ENCODE measurements around the gene PTPRE.

The PTPRE gene

DNA sequence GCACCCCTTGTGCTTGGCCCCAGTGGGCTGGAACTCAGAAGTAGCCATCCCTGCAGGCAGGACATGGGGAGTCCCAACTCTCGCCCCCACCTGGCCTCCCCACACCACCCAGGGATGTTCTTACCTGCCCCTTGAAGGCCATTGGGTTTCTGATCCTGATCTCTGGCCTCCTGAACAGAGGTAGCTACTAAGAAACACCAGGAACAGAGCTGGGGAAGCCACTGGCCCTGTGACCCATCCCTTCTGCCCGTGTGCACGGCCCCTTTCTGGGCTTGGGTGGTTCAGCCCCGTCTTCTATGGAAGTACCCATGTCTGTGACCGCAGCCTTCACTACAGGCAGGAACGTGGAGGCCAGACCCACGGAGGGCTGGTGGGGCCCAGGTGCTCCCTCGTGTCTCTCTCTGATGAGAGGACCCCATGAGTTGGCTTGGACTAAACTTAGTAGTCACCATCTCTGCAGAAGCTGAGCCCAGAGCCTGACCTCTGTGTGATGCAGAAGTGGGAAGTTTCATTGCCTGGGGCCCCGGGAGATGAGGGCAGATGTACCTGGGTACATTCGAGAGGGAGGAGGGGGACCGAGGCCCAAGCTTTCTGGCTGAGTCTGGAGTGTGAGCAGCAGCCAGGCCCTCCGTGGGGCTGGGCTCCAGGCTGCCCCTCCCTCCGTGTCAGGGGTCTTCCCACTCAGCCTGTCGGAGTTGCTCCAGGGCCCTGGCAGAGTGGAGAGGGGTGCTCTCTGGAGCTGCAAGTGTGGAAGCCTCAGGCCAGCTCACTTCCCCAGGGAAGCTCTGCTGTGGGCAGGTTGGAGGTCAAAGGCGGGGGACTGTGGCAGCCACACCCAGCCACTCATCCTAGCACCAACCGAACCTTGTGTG lies 138.3 kb downstream of the PTPRE start:
- peak overlapping the region; percentile 37 for H3K4me3 Mint-ChIP-seq
- H3K9me3 Mint-ChIP-seq: no peaks in the 10 kb centered on the region
- H3K27me3 Mint-ChIP-seq: no peaks in the 10 kb centered on the region
- peaks cover 48% of the 10 kb centered on the region for H3K4me1 Mint-ChIP-seq
- ATAC-seq (replicated peaks; ENCODE audit: extremely low read depth, poor library complexity, severe bottlenecking): no peak
- H3K36me3 Mint-ChIP-seq (ENCODE audit: insufficient read depth): peaks cover 35% of the 10 kb centered on the region
- DNase-seq (ENCODE audit: low spot score in 2 of 2): no peak
- peak overlapping the region; percentile 99 for H3K27ac Mint-ChIP-seq (ENCODE audit: low read depth)

DNA sequence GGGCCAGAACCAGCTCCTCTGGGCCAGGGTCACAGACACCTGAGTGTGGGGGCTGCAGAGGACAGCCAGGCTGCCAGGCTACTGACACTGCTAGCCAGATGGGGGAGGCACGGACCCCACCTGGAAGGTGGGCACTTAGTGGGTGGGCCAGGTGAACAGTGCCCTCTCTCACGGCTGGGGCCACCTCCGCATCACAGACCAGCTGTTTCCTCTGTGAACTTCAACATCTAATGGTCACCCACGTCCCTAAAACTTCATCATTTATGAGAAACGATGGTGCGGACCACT lies 138.9 kb downstream of the PTPRE start:
- Mint-ChIP-seq H3K4me3 (no peak overlapping the region), H3K27me3 (no peaks in the 10 kb centered on the region), H3K27ac (ENCODE audit: low read depth) (peak overlapping the region; percentile 99), H3K9me3 (no peaks in the 10 kb centered on the region), H3K4me1 (peaks cover 53% of the 10 kb centered on the region), H3K36me3 (ENCODE audit: insufficient read depth) (peaks cover 40% of the 10 kb centered on the region)
- DNase-seq (ENCODE audit: low spot score in 2 of 2) (no peak), ATAC-seq (replicated peaks; ENCODE audit: extremely low read depth, poor library complexity, severe bottlenecking) (no peak)

DNA sequence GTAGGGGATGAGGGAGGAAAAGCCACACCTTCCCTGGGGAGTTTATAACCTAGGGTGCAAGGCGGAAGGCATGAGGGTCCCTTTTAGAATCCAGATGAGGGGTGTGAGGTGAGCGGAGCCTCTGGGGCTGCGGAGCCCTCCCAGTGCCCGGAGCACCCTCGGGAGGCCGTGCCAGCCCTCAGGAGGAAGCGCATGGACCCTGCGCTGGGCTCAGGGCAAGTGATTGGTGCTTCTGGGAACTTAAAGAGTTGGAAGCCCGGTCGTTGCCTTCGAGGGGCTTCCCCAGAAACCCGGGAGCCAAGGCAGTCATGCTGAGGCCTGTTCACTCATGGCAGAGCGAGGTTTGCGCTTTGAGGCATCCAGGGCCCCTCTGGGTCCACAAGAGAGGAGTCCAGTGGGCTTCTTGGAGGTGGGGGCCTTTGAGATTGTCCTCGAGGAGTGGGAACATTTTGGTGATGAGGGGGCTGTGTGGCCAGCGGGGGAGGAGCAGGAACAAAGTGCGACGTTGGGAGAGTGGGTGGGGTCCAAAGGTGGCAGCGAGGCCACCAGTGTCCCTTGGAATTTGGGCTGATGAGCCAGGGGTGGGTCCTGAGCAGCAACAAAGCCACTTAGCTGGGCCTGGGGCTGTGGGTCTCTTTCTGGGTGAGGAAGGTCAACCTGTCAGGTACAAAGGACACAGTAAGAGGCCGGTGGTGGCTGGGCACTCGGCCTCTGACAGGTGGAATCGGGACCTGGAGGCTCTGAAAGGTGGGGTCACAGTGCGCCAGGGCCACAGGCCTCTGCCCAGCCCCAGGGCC lies 139.5 kb downstream of the PTPRE start:
- Mint-ChIP-seq H3K4me1 (peaks cover 59% of the 10 kb centered on the region), H3K36me3 (ENCODE audit: insufficient read depth) (peaks cover 44% of the 10 kb centered on the region), H3K27ac (ENCODE audit: low read depth) (peak overlapping the region; percentile 99), H3K4me3 (peak overlapping the region; percentile 64), H3K27me3 (no peaks in the 10 kb centered on the region), H3K9me3 (no peaks in the 10 kb centered on the region)
- DNase-seq (ENCODE audit: low spot score in 2 of 2) (no peak), ATAC-seq (replicated peaks; ENCODE audit: extremely low read depth, poor library complexity, severe bottlenecking) (no peak)

DNA sequence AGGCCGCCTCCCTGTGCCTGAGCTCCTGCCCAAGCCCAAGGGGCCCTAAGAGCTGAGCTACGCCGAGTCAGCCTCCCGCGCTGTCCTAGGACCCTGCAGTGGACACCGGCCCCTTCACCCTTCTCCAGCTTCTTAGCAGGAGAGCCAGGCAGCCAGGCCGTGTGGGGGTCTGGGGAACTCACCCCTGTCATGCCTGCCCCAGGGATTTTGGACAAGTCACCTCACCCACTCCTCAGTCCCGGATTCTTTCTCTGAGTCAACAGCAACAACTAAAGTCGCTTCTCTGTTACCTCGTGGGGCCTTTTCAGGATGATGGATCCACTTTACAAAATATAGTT lies 140.0 kb downstream of the PTPRE start:
- ATAC-seq (replicated peaks; ENCODE audit: extremely low read depth, poor library complexity, severe bottlenecking) (no peak), DNase-seq (ENCODE audit: low spot score in 2 of 2) (no peak)
- Mint-ChIP-seq H3K36me3 (ENCODE audit: insufficient read depth) (peaks cover 49% of the 10 kb centered on the region), H3K9me3 (no peaks in the 10 kb centered on the region), H3K4me3 (peak overlapping the region; percentile 94), H3K4me1 (peaks cover 63% of the 10 kb centered on the region), H3K27me3 (no peaks in the 10 kb centered on the region), H3K27ac (ENCODE audit: low read depth) (peak overlapping the region; percentile 99)

DNA sequence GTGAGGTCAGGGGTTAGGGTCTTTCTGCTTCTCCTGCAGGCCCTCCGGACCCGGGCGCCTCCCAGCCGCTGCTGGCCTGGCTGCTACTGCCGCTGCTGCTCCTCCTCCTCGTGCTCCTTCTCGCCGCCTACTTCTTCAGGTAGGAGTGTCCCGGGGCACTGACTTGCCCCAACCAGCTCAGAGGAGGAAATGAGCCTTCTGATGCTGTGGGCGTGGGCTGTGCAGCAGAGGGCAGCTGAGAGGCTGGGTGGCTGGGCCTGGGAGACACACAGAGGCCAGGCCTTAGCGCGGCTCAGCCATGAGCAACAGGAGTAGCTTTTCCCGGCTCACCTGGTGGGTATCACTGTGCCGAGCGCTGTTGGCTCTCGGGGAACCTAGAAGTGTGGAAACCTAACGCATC lies 140.4 kb downstream of the PTPRE start:
- Mint-ChIP-seq H3K27ac (ENCODE audit: low read depth) (peak overlapping the region; percentile 99), H3K36me3 (ENCODE audit: insufficient read depth) (peaks cover 49% of the 10 kb centered on the region), H3K9me3 (no peaks in the 10 kb centered on the region), H3K4me1 (peaks cover 63% of the 10 kb centered on the region), H3K27me3 (no peaks in the 10 kb centered on the region), H3K4me3 (peak overlapping the region; percentile 94)
- DNase-seq (ENCODE audit: low spot score in 2 of 2): peak; percentile 67 to 80
- ATAC-seq (replicated peaks; ENCODE audit: extremely low read depth, poor library complexity, severe bottlenecking): peak; percentile 90

DNA sequence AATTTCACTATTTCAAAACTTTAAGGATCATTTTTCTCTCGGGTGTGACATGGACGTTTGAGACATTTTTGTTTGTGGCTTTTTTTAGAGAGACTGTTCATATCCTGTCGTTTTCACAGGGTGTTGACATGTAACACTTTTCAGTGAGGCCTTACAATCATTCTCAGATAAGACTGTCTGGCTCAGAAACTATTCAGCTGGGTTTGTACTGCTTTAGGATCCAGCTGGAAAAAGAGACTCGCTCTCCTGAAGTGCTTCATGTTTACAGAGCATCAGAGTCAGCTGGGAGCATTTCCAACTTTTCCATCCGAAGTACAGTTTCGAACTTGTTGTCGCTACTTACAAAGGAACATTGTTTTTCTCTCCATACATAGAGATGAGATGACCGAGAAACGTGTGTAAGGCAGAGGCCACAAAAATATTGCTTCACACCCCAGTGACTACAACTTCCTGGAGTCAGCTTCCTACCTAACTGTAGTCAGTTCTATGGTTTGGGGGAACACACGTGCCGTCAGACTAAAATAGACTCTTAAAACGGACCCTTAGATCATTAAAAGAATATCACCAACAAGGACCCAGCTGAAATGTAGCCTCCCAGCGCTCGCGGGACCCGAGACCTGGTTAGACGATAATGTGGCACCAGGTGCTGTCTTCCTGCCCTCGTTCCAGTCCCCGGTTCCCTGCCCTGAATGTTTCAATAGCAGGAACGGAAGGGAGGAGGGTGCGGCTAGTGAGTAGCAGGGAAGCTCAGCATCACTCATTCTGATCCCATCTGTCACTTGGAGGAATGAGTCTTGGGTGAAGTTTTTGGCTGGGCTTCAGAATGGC lies 141.3 kb downstream of the PTPRE start:
- ATAC-seq (replicated peaks; ENCODE audit: extremely low read depth, poor library complexity, severe bottlenecking): peak; percentile 79
- Mint-ChIP-seq H3K27me3 (no peaks in the 10 kb centered on the region), H3K4me3 (peak overlapping the region; percentile 94), H3K9me3 (no peaks in the 10 kb centered on the region), H3K36me3 (ENCODE audit: insufficient read depth) (peaks cover 57% of the 10 kb centered on the region), H3K4me1 (peaks cover 64% of the 10 kb centered on the region), H3K27ac (ENCODE audit: low read depth) (peak overlapping the region; percentile 99)
- DNase-seq (ENCODE audit: low spot score in 2 of 2): peak in 1 of 2 donors; percentile 60

DNA sequence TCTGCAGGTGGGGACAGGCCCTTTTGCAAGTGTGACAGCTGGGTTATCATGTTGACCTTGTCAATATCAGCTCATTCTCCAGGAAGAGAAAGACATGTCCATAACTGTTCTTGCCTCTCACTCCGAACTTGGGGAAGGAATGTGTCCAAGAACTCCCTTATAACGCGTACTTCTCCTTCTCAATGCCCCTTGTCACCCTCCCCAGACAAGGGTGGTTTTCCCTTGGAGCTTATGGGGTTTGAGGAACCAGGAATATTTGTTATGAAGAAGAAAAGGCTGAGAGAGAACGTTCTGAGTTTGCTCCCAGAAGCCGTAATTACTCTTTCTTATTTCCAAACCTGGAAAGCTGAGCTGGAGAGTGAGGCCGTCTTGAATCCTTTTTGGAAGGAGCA lies 141.9 kb downstream of the PTPRE start:
- ATAC-seq (replicated peaks; ENCODE audit: extremely low read depth, poor library complexity, severe bottlenecking): no peak
- Mint-ChIP-seq H3K27ac (ENCODE audit: low read depth) (peak overlapping the region; percentile 99), H3K27me3 (no peaks in the 10 kb centered on the region), H3K4me1 (peaks cover 64% of the 10 kb centered on the region), H3K9me3 (no peaks in the 10 kb centered on the region), H3K4me3 (peak overlapping the region; percentile 94), H3K36me3 (ENCODE audit: insufficient read depth) (peaks cover 57% of the 10 kb centered on the region)
- no peak for DNase-seq (ENCODE audit: low spot score in 2 of 2)

DNA sequence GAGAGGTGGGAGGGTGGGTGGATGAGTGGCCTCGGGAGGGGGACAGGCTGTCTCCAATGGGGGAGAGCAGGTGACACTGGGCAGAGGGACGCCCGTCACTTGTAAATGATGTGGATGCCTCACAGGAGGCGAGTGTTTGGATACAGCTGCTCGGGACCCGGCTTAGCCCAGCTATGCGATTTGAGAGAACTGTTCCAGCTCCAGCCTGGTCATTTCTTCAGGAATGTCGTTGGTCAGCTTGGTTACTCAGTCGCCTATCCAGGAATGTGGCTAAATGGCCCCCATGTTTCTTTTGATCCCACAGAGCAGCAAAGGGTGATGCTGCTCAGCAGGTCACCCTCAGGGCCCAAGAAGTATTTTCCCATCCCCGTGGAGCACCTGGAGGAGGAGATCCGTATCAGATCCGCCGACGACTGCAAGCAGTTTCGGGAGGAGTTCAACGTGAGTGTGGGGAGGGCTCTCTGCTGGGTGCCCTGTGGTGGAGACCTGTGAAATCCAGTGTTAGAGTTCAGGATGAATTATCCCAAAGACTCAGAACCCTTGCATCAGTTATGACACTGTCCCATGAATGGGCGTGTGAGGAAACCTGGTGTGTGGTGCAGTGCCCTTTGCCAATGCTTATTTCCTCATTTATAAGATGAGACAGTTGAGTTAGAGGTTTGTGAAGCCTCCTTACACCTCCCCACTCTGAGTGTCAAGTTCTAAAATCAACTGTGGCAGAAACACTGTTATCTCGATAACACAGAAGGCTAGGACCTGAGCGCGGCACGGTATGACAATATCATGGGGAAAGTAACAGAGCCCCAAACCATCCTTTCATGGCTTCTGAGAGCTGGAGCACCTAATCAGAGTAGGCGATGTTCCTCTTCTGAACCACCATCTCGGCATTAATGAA lies 142.6 kb downstream of the PTPRE start:
- no peak for DNase-seq (ENCODE audit: low spot score in 2 of 2)
- ATAC-seq (replicated peaks; ENCODE audit: extremely low read depth, poor library complexity, severe bottlenecking): no peak
- Mint-ChIP-seq H3K4me1 (peaks cover 64% of the 10 kb centered on the region), H3K27ac (ENCODE audit: low read depth) (peak overlapping the region; percentile 99), H3K36me3 (ENCODE audit: insufficient read depth) (peaks cover 61% of the 10 kb centered on the region), H3K9me3 (no peaks in the 10 kb centered on the region), H3K4me3 (peak overlapping the region; percentile 94), H3K27me3 (no peaks in the 10 kb centered on the region)

DNA sequence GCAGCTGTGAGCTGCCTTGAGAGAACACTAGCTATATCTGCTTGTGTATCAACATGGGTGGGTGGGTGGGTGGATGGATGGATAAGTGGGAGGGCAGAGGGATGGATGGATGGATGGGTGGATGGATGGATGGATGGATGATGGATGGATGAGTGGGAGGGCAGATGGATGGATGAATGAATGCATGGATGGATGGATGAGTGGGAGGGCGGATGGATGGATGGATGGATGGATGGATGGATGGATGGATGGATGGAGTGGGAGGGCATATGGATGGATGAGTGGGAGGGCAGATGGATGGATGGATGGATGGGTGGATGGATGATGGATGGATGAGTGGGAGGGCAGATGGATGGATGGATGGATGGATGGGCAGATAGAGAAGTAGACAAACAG lies 143.2 kb downstream of the PTPRE start:
- ATAC-seq (replicated peaks; ENCODE audit: extremely low read depth, poor library complexity, severe bottlenecking) (no peak), DNase-seq (ENCODE audit: low spot score in 2 of 2) (no peak)
- H3K27ac Mint-ChIP-seq (ENCODE audit: low read depth): peak overlapping the region; percentile 81
- no peaks in the 10 kb centered on the region for H3K9me3 Mint-ChIP-seq
- H3K36me3 Mint-ChIP-seq (ENCODE audit: insufficient read depth): peaks cover 67% of the 10 kb centered on the region
- H3K4me1 Mint-ChIP-seq: peaks cover 68% of the 10 kb centered on the region
- no peaks in the 10 kb centered on the region for H3K27me3 Mint-ChIP-seq
- peak overlapping the region; percentile 94 for H3K4me3 Mint-ChIP-seq

DNA sequence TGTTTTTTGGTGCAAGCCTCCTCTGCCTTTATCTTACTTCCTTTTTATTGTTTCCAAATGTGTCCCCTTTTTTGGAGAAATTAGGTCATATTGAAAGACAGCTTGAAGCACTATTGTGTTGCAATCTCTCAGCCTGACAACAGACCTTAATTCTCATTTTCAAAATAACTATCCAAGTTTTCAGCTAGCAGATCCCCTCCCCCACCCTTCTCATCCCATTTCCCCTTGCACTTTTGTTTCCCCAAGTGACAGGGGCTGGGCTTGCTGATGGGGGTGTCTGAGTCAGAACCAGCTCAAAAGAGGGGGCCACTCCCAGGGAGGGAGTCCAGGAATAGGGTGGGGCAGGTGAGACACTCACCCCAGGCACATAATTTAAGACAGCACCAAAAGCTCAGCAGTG lies 144.0 kb downstream of the PTPRE start:
- H3K36me3 Mint-ChIP-seq (ENCODE audit: insufficient read depth): peaks cover 72% of the 10 kb centered on the region
- no peaks in the 10 kb centered on the region for H3K9me3 Mint-ChIP-seq
- H3K27ac Mint-ChIP-seq (ENCODE audit: low read depth): peak overlapping the region; percentile 81
- ATAC-seq (replicated peaks; ENCODE audit: extremely low read depth, poor library complexity, severe bottlenecking) (no peak), DNase-seq (ENCODE audit: low spot score in 2 of 2) (no peak)
- no peaks in the 10 kb centered on the region for H3K27me3 Mint-ChIP-seq
- H3K4me1 Mint-ChIP-seq: peaks cover 74% of the 10 kb centered on the region
- H3K4me3 Mint-ChIP-seq: peak overlapping the region; percentile 94

DNA sequence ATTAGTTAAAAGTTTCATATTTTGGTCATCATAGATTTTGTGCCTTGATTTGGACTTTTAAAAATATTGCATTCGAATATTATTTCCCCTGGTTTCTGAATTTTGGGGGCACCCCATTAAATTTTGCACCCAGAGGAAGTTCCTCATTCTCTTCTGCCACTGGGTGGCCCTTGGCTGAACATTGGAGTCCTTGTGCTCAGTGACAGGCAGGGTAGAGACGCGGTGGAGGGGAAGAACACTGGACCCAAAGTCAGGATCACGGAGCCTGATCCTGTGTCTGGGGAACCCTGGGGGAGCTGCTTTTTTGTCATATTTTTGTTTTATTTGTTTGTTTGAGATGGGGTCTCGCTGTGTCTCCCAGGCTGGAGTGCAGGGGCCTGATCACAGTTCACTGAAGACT lies 144.6 kb downstream of the PTPRE start:
- DNase-seq (ENCODE audit: low spot score in 2 of 2) (no peak), ATAC-seq (replicated peaks; ENCODE audit: extremely low read depth, poor library complexity, severe bottlenecking) (no peak)
- peak overlapping the region; percentile 36 for H3K4me3 Mint-ChIP-seq
- H3K4me1 Mint-ChIP-seq: peaks cover 68% of the 10 kb centered on the region
- peaks cover 77% of the 10 kb centered on the region for H3K36me3 Mint-ChIP-seq (ENCODE audit: insufficient read depth)
- H3K27ac Mint-ChIP-seq (ENCODE audit: low read depth): peak overlapping the region; percentile 81
- no peaks in the 10 kb centered on the region for H3K27me3 Mint-ChIP-seq
- H3K9me3 Mint-ChIP-seq: no peaks in the 10 kb centered on the region

DNA sequence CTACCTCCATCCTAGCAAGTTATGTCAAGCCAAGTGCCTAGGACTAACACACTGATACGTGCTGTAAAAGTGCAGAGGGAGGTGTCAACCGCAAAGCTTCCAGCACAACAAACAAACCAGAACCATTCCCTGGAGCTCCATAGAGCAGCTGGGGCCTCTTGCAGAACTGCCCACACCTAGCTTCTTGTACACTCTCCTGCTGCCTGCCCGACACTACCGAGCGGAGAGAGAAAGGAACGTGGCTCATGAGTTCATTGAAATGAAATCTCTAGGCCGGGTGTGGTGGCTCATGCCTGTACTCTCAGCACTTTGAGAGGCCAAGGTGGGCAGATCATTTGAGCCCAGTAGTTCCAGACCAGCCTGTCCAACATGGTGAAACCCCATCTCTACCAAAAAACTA lies 145.8 kb downstream of the PTPRE start:
- Mint-ChIP-seq H3K27ac (ENCODE audit: low read depth) (peak overlapping the region; percentile 81), H3K9me3 (no peaks in the 10 kb centered on the region), H3K36me3 (ENCODE audit: insufficient read depth) (peaks cover 79% of the 10 kb centered on the region), H3K27me3 (no peaks in the 10 kb centered on the region), H3K4me3 (peak overlapping the region; percentile 36), H3K4me1 (peaks cover 64% of the 10 kb centered on the region)
- no peak for DNase-seq (ENCODE audit: low spot score in 2 of 2)
- no peak for ATAC-seq (replicated peaks; ENCODE audit: extremely low read depth, poor library complexity, severe bottlenecking)

Data from central memory CD8-positive, alpha-beta T cell (primary cell).